ENCODE data around the gene LMF1. TPM values are rescaled to one million over a fixed set of nuclear protein-coding genes. Genes with fewer than 3 reads are reported as not detected.
"Not testable (repeated sequence)": the region's sequence is repeated elsewhere in the genome, so short reads cannot be mapped to it uniquely, and the experiment has no call there.

Gene LMF1
- polyA plus RNA-seq, 1 donor, result 18.7 TPM

- DNase-seq, result not testable (repeated sequence)
Observed at GRCh38 chr16:950733-951573, 19.8 kb downstream of the LMF1 start.

- DNase-seq, result not testable (repeated sequence)
Observed at GRCh38 chr16:948767-949166, 22.0 kb downstream of the LMF1 start.

GRCh38 chr16:947922-948303 lies 22.9 kb downstream of the LMF1 start:
- not testable (repeated sequence) for DNase-seq

GRCh38 chr16:947255-947921 lies 23.4 kb downstream of the LMF1 start:
- no peak for DNase-seq

GRCh38 chr16:946048-946395 lies 24.8 kb downstream of the LMF1 start:
- no peak for DNase-seq

- DNase-seq, result no peak
Observed at GRCh38 chr16:945271-946047, 25.3 kb downstream of the LMF1 start.

GRCh38 chr16:943971-944370 lies 26.8 kb downstream of the LMF1 start:
- DNase-seq, result no peak

- DNase-seq, result no peak
Observed at GRCh38 chr16:942436-943060, 28.2 kb downstream of the LMF1 start.

- DNase-seq, result no peak
Observed at GRCh38 chr16:939941-940340, 30.8 kb downstream of the LMF1 start.

- DNase-seq, result no peak
Observed at GRCh38 chr16:939311-939710, 31.5 kb downstream of the LMF1 start.

- no peak for DNase-seq
Observed at GRCh38 chr16:938752-939151, 32.0 kb downstream of the LMF1 start.

GRCh38 chr16:938136-938535 lies 32.6 kb downstream of the LMF1 start:
- DNase-seq, result no peak

GRCh38 chr16:937723-938122 lies 33.1 kb downstream of the LMF1 start:
- no peak for DNase-seq

- DNase-seq, result no peak
Observed at GRCh38 chr16:937311-937710, 33.5 kb downstream of the LMF1 start.

GRCh38 chr16:935684-936083 lies 35.1 kb downstream of the LMF1 start:
- DNase-seq, result no peak

GRCh38 chr16:934178-934577 lies 36.6 kb downstream of the LMF1 start:
- DNase-seq, result no peak

GRCh38 chr16:933581-933980 lies 37.2 kb downstream of the LMF1 start:
- no peak for DNase-seq

- DNase-seq, result no peak
Observed at GRCh38 chr16:932831-933330, 37.9 kb downstream of the LMF1 start.

GRCh38 chr16:931626-932500 lies 38.9 kb downstream of the LMF1 start:
- DNase-seq, result no peak

- no peak for DNase-seq
Observed at GRCh38 chr16:931171-931570, 39.6 kb downstream of the LMF1 start.

- no peak for DNase-seq
Observed at GRCh38 chr16:930511-930910, 40.3 kb downstream of the LMF1 start.
